DOHH2 (cell line): Measurements from ENCODE around the gene SDCBP2.

Experiments
- H3F3A ChIP-seq: fragments of 200-600 bp; sonication (generic), shearing (Covaris generic); 2 replicates; pipeline ENCODE4 v1.6.0; 2016; ENCODE audit warnings: antibody characterized with exemption, mild to moderate bottlenecking; ENCODE audit not compliant: control insufficient read depth, insufficient read depth
- H3K27ac ChIP-seq: fragments of 200-600 bp; sonication (generic); 2 replicates; pipeline ENCODE4 v1.5.1; 2014; ENCODE audit warnings: low read depth, mild to moderate bottlenecking, low read length, moderate library complexity
- H3K27me3 ChIP-seq: fragments of 200-600 bp; sonication (generic); 2 replicates; pipeline ENCODE4 v1.6.1; 2014; ENCODE audit warnings: mild to moderate bottlenecking, low read length, mixed read lengths; ENCODE audit not compliant: control insufficient read depth
- H3K36me3 ChIP-seq: fragments of 200-600 bp; sonication (generic); 2 replicates; pipeline ENCODE4 v1.6.1; 2014; ENCODE audit warnings: mild to moderate bottlenecking, low read length, moderate library complexity, mixed read lengths; ENCODE audit not compliant: control insufficient read depth
- H3K4me1 ChIP-seq: fragments of 200-600 bp; sonication (generic); 2 replicates; pipeline ENCODE4 v1.6.1; 2014; ENCODE audit warnings: mild to moderate bottlenecking, low read length, mixed read lengths; ENCODE audit not compliant: control insufficient read depth
- H3K4me2 ChIP-seq: fragments of 200-600 bp; sonication (generic); 2 replicates; pipeline ENCODE4 v1.6.0; 2014; ENCODE audit warnings: mild to moderate bottlenecking, low read length, moderate library complexity
- H3K4me3 ChIP-seq: fragments of 200-600 bp; sonication (generic); 2 replicates; pipeline ENCODE4 v1.5.1; 2014; ENCODE audit warnings: mild to moderate bottlenecking, low read length, mixed read lengths
- H3K79me2 ChIP-seq: fragments of 200-600 bp; sonication (generic); 2 replicates; pipeline ENCODE4 v1.6.1; 2014; ENCODE audit warnings: mild to moderate bottlenecking, low read length, mixed read lengths; ENCODE audit not compliant: control insufficient read depth
- H3K9me2 ChIP-seq: fragments of 200-600 bp; sonication (generic); replicated peaks from 2 replicates; pipeline ENCODE4 v1.6.1; 2014; ENCODE audit warnings: mild to moderate bottlenecking, low read length, mixed read lengths; ENCODE audit not compliant: control insufficient read depth
- H3K9me3 ChIP-seq: fragments of 200-600 bp; sonication (generic); 2 replicates; pipeline ENCODE4 v1.6.1; 2014; ENCODE audit warnings: antibody characterized with exemption, low read length, mixed read lengths; ENCODE audit not compliant: control insufficient read depth, insufficient read depth
- H4K20me1 ChIP-seq: fragments of 200-600 bp; sonication (generic); 2 replicates; pipeline ENCODE4 v1.6.0; 2014; ENCODE audit warnings: low read depth, mild to moderate bottlenecking, antibody characterized with exemption, low read length, moderate library complexity; ENCODE audit not compliant: control insufficient read depth, insufficient read depth
- EZH2phosphoT487 ChIP-seq: fragments of 200-600 bp; sonication (generic); IDR thresholded peaks from 2 replicates; pipeline ENCODE4 v1.6.1; 2017; ENCODE audit warnings: borderline replicate concordance, mild to moderate bottlenecking, antibody characterized with exemption, low read length, moderate library complexity, mixed read lengths
- TF ChIP-seq, protein P1 (sequence below): fragments of 200-600 bp; sonication (generic); IDR thresholded peaks from one replicate; pipeline ENCODE4 v1.5.1; 2014; ENCODE audit warnings: antibody characterized with exemption, mild to moderate bottlenecking, low read depth, low read length; ENCODE audit not compliant: poor library complexity, severe bottlenecking

SDCBP2 gene

GRCh38 chr20:1304710-1305515, 24.0 kb downstream of the SDCBP2 start:
- Histone ChIP-seq H3K4me2 (no peak overlapping the region), H3F3A (peaks cover 2% of the 10 kb centered on the region; the same call in 1 of the 2 replicates), H3K4me1 (no peaks in the 10 kb centered on the region), H3K36me3 (no peaks in the 10 kb centered on the region), H3K79me2 (no peaks in the 10 kb centered on the region), H3K27ac (no peak overlapping the region), H3K9me3 (no peaks in the 10 kb centered on the region), H4K20me1 (no peaks in the 10 kb centered on the region), H3K4me3 (no peak overlapping the region), H3K27me3 (no peaks in the 10 kb centered on the region), H3K9me2 (no peaks in the 10 kb centered on the region)
- TF ChIP-seq, protein P1, sequence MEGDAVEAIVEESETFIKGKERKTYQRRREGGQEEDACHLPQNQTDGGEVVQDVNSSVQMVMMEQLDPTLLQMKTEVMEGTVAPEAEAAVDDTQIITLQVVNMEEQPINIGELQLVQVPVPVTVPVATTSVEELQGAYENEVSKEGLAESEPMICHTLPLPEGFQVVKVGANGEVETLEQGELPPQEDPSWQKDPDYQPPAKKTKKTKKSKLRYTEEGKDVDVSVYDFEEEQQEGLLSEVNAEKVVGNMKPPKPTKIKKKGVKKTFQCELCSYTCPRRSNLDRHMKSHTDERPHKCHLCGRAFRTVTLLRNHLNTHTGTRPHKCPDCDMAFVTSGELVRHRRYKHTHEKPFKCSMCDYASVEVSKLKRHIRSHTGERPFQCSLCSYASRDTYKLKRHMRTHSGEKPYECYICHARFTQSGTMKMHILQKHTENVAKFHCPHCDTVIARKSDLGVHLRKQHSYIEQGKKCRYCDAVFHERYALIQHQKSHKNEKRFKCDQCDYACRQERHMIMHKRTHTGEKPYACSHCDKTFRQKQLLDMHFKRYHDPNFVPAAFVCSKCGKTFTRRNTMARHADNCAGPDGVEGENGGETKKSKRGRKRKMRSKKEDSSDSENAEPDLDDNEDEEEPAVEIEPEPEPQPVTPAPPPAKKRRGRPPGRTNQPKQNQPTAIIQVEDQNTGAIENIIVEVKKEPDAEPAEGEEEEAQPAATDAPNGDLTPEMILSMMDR: no peak
- no peak for TF ChIP-seq EZH2phosphoT487

GRCh38 chr20:1302685-1303541, 26.0 kb downstream of the SDCBP2 start:
- no peaks in the 10 kb centered on the region for H3K79me2 ChIP-seq
- H3K9me2 ChIP-seq: no peaks in the 10 kb centered on the region
- no peaks in the 10 kb centered on the region for H3K9me3 ChIP-seq
- TF ChIP-seq EZH2phosphoT487: no peak
- TF ChIP-seq, protein P1: no peak
- no peak overlapping the region for H3K4me2 ChIP-seq
- no peak overlapping the region for H3K27ac ChIP-seq
- no peaks in the 10 kb centered on the region for H4K20me1 ChIP-seq
- H3K36me3 ChIP-seq: no peaks in the 10 kb centered on the region
- H3K4me1 ChIP-seq: no peaks in the 10 kb centered on the region
- H3K27me3 ChIP-seq: no peaks in the 10 kb centered on the region
- H3K4me3 ChIP-seq: no peak overlapping the region
- H3F3A ChIP-seq: peaks cover 2% of the 10 kb centered on the region; the same call in 1 of the 2 replicates

DNA sequence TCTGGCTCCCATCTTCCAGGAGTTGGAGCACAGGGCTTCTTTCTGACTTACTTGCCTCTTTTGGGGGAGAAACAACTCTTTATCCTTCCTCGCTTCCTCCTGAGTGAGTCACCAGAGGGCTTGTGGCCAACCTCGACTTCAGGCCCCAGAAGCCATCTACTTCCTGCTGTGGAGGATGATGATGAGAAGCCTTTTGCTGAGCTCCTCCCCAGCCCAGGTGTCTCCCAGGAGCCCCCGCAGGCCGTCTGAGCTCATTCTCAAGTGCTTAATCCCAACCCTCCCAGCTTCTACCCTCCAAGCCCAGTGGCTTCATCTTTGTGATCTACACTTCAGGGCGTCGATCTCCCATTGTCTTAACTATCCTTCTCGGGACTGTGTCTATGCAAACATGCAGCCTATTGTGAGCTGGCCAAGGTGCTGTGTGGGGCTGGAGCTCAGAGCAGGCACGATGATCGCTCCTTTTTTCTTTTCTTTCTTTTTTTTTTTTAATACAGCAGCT, 27.9 kb downstream of the SDCBP2 start:
- TF ChIP-seq, protein P1: no peak
- TF ChIP-seq EZH2phosphoT487: no peak
- H3K9me3 ChIP-seq: no peaks in the 10 kb centered on the region
- no peaks in the 10 kb centered on the region for H3K27me3 ChIP-seq
- no peaks in the 10 kb centered on the region for H3K79me2 ChIP-seq
- no peak overlapping the region for H3K27ac ChIP-seq
- H3K4me1 ChIP-seq: no peaks in the 10 kb centered on the region
- no peaks in the 10 kb centered on the region for H3K9me2 ChIP-seq
- no peaks in the 10 kb centered on the region for H4K20me1 ChIP-seq
- H3K4me2 ChIP-seq: no peak overlapping the region
- no peaks in the 10 kb centered on the region for H3K36me3 ChIP-seq
- H3K4me3 ChIP-seq: no peak overlapping the region
- peaks cover 2% of the 10 kb centered on the region; the same call in 1 of the 2 replicates for H3F3A ChIP-seq
